HL-60 (cell line): Measurements from ENCODE around the gene C5orf52.

Source experiments
- SPI1 ChIP-seq: IDR thresholded peaks from 2 replicates; pipeline ENCODE4 v1.6.1; 2012; ENCODE audit warnings: low read depth, mild to moderate bottlenecking, borderline replicate concordance
- TF ChIP-seq, protein P1 (sequence below): IDR thresholded peaks from one replicate; pipeline ENCODE4 v1.5.1; 2011; ENCODE audit warnings: low read length, control low read depth, inconsistent platforms; ENCODE audit not compliant: insufficient read depth
- TF ChIP-seq, protein P2 (sequence below): IDR thresholded peaks from 2 replicates; pipeline ENCODE4 v1.6.1; 2012; ENCODE audit warnings: low read depth; ENCODE audit not compliant: insufficient replicate concordance

DNA sequence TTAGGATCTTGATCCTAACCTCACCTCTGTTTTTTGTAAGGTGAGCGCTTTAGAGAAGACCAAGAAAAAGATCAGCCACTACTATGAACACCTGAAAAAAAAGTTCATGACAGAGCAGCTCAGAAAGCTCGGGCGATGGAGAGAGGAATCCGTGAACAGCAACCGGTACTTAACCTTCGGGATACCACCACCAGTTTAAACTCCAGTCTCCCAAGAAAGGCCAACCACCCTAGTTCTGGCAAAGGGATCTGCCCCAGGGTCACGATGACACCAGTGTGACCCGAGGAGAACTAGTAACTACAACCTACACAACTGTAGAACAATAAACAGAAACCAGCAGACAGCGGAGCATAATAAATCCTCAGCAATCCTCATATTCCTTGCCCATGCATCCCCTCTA lies 8.5 kb downstream of the C5orf52 start:
- TF ChIP-seq, protein P1, sequence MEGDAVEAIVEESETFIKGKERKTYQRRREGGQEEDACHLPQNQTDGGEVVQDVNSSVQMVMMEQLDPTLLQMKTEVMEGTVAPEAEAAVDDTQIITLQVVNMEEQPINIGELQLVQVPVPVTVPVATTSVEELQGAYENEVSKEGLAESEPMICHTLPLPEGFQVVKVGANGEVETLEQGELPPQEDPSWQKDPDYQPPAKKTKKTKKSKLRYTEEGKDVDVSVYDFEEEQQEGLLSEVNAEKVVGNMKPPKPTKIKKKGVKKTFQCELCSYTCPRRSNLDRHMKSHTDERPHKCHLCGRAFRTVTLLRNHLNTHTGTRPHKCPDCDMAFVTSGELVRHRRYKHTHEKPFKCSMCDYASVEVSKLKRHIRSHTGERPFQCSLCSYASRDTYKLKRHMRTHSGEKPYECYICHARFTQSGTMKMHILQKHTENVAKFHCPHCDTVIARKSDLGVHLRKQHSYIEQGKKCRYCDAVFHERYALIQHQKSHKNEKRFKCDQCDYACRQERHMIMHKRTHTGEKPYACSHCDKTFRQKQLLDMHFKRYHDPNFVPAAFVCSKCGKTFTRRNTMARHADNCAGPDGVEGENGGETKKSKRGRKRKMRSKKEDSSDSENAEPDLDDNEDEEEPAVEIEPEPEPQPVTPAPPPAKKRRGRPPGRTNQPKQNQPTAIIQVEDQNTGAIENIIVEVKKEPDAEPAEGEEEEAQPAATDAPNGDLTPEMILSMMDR = no peak
- TF ChIP-seq, protein P2, sequence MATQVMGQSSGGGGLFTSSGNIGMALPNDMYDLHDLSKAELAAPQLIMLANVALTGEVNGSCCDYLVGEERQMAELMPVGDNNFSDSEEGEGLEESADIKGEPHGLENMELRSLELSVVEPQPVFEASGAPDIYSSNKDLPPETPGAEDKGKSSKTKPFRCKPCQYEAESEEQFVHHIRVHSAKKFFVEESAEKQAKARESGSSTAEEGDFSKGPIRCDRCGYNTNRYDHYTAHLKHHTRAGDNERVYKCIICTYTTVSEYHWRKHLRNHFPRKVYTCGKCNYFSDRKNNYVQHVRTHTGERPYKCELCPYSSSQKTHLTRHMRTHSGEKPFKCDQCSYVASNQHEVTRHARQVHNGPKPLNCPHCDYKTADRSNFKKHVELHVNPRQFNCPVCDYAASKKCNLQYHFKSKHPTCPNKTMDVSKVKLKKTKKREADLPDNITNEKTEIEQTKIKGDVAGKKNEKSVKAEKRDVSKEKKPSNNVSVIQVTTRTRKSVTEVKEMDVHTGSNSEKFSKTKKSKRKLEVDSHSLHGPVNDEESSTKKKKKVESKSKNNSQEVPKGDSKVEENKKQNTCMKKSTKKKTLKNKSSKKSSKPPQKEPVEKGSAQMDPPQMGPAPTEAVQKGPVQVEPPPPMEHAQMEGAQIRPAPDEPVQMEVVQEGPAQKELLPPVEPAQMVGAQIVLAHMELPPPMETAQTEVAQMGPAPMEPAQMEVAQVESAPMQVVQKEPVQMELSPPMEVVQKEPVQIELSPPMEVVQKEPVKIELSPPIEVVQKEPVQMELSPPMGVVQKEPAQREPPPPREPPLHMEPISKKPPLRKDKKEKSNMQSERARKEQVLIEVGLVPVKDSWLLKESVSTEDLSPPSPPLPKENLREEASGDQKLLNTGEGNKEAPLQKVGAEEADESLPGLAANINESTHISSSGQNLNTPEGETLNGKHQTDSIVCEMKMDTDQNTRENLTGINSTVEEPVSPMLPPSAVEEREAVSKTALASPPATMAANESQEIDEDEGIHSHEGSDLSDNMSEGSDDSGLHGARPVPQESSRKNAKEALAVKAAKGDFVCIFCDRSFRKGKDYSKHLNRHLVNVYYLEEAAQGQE = no peak
- TF ChIP-seq SPI1 = no peak
